Endothelial cell of umbilical vein (primary cell): ENCODE data around the gene SORCS2.

ENCODE experiments used
- EZH2 ChIP-seq: IDR thresholded peaks from 2 replicates; pipeline ENCODE4 v1.6.1; 2012; ENCODE audit warnings: borderline replicate concordance, low read depth, mild to moderate bottlenecking, moderate library complexity, low read length, inconsistent platforms; ENCODE audit not compliant: severe bottlenecking
- FOS ChIP-seq: IDR thresholded peaks from 2 replicates; pipeline ENCODE4 v1.6.1; 2011; ENCODE audit warnings: mild to moderate bottlenecking, low read length, moderate library complexity, borderline replicate concordance; ENCODE audit not compliant: insufficient read depth
- GATA2 ChIP-seq: IDR thresholded peaks from 2 replicates; pipeline ENCODE4 v1.7.0; 2011; ENCODE audit warnings: low read depth, mild to moderate bottlenecking, moderate library complexity, mixed read lengths, low read length; ENCODE audit not compliant: insufficient read length, insufficient read depth
- MYC ChIP-seq: IDR thresholded peaks from one replicate; pipeline ENCODE4 v1.6.1; 2011; ENCODE audit warnings: mild to moderate bottlenecking, low read depth, low read length
- POLR2A ChIP-seq: IDR thresholded peaks from 2 replicates; pipeline ENCODE4 v1.6.1; 2012; ENCODE audit warnings: low read depth, mild to moderate bottlenecking, control low read depth, low read length
- POLR2AphosphoS5 ChIP-seq: IDR thresholded peaks from 2 replicates; pipeline ENCODE4 v1.6.1; 2012; ENCODE audit warnings: low read depth, mild to moderate bottlenecking, control low read depth, low read length, moderate library complexity; ENCODE audit not compliant: insufficient read depth
- TF ChIP-seq, protein P1 (sequence below), 2 donors: IDR thresholded peaks; 1 replicate in 1 of 2; 2 replicates in 1 of 2; pipeline ENCODE4 v1.5.1; 2011; ENCODE audit warnings: low read length in 2 of 2, mild to moderate bottlenecking in 2 of 2, moderate library complexity in 2 of 2, control low read depth in 1 of 2, inconsistent platforms in 1 of 2, low read depth in 1 of 2; ENCODE audit not compliant: insufficient read depth in 1 of 2; ENCODE audit errors: extremely low read depth in 1 of 2
- TF ChIP-seq, protein P2 (sequence below): IDR thresholded peaks from 2 replicates; pipeline ENCODE4 v1.6.1; 2011; ENCODE audit not compliant: insufficient read depth, insufficient read length

DNA sequence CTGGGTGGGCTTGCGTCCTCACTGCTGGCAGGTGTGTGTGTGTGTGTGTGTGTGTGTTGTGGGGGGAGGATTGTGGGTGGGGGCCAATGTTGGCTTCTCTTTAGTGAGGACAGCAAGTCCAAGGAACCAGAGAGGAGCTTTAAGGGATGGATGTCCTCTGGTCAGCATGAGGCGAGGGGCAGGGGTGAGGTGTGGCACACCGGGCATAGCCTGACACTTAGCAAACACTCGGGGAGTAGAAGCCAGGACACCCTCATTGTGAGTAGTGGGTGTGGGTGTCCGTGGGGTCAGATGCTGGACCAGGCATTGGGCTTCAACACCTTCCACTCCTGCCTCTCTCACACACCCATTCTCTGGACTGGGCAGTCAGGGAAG, 2.8 kb downstream of the SORCS2 start:
- TF ChIP-seq, protein P1, sequence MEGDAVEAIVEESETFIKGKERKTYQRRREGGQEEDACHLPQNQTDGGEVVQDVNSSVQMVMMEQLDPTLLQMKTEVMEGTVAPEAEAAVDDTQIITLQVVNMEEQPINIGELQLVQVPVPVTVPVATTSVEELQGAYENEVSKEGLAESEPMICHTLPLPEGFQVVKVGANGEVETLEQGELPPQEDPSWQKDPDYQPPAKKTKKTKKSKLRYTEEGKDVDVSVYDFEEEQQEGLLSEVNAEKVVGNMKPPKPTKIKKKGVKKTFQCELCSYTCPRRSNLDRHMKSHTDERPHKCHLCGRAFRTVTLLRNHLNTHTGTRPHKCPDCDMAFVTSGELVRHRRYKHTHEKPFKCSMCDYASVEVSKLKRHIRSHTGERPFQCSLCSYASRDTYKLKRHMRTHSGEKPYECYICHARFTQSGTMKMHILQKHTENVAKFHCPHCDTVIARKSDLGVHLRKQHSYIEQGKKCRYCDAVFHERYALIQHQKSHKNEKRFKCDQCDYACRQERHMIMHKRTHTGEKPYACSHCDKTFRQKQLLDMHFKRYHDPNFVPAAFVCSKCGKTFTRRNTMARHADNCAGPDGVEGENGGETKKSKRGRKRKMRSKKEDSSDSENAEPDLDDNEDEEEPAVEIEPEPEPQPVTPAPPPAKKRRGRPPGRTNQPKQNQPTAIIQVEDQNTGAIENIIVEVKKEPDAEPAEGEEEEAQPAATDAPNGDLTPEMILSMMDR (IDR thresholded peaks at IDR 0.05; ENCODE audit: extremely low read depth in 1 of 2, insufficient read depth in 1 of 2, low read depth in 1 of 2, low read length in 2 of 2), result no peak
- no peak for TF ChIP-seq GATA2
- no peak for TF ChIP-seq POLR2A
- TF ChIP-seq EZH2, result no peak
- no peak for TF ChIP-seq POLR2AphosphoS5
- TF ChIP-seq FOS, result no peak
- TF ChIP-seq MYC, result no peak
- TF ChIP-seq, protein P2, sequence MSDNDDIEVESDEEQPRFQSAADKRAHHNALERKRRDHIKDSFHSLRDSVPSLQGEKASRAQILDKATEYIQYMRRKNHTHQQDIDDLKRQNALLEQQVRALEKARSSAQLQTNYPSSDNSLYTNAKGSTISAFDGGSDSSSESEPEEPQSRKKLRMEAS, result no peak
